ENCODE results near the gene ST8SIA2.

- TF ChIP-seq CTCF (IDR thresholded peaks at IDR 0.05) (no peak), ZFX (IDR thresholded peaks at IDR 0.05; ENCODE audit: borderline replicate concordance) (no peak)
Measured at GRCh38 chr15:92405942-92406341, 12.3 kb downstream of the ST8SIA2 start.
